ENCODE results near the gene MRAP2.

GRCh38 chr6:84050408-84050807 lies 16.8 kb downstream of the MRAP2 start:
- no peak for TF ChIP-seq EZH2phosphoT487 (IDR thresholded peaks at IDR 0.05; ENCODE audit: insufficient read depth, low read depth)
- no peak for TF ChIP-seq EZH2 (IDR thresholded peaks at IDR 0.05; ENCODE audit: insufficient read depth, poor library complexity, severe bottlenecking)
